Measurements from ENCODE around the gene CMTM7. TPM values are rescaled to one million over a fixed set of nuclear protein-coding genes. Genes with fewer than 3 reads are reported as not detected.

CMTM7 gene
- total RNA-seq, 1 donor from 2014 or later = 0.41 TPM

DNA sequence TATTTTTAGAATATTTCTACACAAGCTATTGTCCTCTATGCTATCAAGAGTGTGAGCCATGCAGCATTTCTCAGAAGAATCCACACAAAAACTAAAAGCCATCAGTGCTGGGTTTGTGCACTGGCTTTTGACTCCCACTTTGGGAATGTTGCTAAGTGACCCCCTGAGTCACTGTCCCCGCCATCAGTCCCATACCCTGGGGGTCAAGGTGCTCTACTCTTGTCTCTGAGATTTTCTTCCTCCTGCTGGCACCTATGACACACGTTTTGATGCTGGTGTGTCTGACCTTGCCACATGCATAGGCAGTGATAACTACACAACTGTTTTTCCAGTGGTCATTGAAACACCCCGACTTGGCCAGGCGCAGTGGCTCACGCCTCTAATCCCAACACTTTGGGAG is 19.8 kb downstream of the CMTM7 start:
- FAIRE-seq (no peak), DNase-seq (ENCODE audit: low spot score in 2 of 2) (no peak)

DNA sequence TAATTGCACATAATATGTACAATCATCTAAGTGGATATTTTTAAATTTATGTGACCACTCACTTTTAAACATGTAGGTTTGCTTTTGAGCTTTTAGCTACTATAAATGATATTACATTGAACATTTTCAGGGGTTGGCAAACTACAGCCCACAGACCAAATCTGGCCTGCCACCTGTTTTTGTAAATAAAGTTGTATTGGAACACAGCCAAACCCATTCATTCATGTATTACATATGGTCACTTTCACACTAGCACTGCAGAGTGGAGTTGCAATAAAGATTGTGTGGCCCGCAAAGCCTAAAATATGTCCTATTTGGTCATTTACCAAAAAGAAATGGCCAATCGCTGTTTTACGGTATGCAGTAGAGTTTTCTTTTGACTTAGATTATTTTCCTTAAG is 21.2 kb downstream of the CMTM7 start:
- FAIRE-seq = no peak

DNA sequence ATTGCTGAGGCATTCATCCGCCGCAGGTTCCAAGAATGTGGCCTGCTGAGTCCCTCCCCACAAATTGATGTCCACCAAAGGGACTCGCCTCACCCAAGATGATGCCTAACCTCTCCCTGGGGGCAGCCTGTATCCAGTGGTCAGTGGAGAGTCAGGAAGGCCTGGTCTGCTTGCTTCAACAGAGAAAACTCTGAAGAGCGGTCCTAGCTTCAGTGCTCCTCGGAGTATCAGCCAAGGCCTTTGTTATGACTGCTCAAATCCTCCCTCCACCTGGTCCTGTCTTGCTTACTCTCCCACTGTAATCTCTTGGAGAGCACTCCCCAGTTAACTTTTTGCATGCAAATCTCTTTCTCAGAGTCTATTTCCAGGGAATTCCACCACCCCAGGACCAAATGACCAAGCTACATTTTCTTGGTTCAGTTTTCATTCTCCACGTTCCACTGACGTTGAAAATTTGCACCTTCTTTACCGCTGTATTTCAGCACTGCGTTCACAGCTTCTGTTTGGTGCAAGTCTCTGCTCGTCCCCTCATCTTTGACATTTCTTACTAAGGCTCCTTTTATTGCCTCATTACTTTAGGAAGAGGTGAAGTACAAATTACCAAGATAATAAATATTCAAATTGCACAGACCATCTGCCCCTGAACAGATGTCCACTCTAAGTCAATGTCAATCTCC is 22.3 kb downstream of the CMTM7 start:
- DNase-seq (ENCODE audit: low spot score in 2 of 2) = no peak

More for the DNA sequence above, 21.2 kb downstream of the CMTM7 start:
- no peak for DNase-seq (ENCODE audit: low spot score in 2 of 2)

DNA sequence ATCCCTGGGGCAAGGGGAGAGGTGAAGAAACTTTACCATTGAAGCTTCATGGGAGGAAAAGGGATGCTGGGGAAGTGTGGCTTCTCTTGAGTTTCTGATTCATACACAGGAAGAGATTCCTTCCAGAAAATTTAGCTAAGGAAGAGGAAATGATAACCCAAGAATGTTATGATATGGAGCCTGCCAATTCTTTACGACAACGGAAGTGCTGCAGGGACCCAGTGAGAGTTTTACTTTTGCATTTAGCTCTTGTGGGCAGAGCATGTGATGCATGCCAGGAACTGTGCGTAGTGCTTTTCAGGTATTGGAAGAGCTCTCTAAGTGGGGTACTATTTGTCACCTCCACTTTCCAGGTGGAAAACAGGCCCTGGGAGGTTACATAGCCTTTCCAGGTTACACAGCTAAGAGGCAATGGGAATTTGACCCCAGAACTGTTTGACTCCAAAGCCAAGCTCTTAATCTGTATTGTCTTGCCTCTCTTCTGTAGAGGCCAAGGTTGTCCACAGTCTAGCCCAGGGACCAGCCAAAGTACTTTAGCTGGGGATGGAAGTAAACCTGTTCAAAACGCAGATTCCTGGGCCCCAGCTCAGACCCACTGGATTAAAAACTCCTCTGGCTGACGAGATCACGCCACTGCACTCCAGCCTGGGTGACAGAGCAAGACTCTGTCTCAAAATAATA is 23.0 kb downstream of the CMTM7 start:
- FAIRE-seq (no peak), DNase-seq (ENCODE audit: low spot score in 2 of 2) (no peak)

More for the DNA sequence above, 22.3 kb downstream of the CMTM7 start:
- FAIRE-seq = no peak

DNA sequence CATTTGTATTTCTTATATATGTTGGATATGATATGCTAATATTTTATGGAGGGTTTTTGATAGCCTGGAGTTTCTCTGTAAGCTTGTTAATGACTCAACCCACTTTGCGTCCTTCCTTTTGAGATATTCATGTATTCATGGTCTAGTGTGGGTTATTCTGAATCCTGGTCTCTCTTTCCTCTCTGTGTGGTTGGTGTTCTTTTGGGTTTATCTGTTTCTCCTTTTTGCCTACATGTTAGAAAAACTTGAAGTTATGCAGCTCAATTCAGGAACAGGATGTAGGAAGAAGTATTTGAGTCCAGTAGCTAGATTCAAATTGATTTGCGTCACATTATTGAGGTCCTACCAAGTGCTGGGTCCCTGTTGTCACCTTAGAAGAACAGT is 28.1 kb downstream of the CMTM7 start:
- no peak for FAIRE-seq

DNA sequence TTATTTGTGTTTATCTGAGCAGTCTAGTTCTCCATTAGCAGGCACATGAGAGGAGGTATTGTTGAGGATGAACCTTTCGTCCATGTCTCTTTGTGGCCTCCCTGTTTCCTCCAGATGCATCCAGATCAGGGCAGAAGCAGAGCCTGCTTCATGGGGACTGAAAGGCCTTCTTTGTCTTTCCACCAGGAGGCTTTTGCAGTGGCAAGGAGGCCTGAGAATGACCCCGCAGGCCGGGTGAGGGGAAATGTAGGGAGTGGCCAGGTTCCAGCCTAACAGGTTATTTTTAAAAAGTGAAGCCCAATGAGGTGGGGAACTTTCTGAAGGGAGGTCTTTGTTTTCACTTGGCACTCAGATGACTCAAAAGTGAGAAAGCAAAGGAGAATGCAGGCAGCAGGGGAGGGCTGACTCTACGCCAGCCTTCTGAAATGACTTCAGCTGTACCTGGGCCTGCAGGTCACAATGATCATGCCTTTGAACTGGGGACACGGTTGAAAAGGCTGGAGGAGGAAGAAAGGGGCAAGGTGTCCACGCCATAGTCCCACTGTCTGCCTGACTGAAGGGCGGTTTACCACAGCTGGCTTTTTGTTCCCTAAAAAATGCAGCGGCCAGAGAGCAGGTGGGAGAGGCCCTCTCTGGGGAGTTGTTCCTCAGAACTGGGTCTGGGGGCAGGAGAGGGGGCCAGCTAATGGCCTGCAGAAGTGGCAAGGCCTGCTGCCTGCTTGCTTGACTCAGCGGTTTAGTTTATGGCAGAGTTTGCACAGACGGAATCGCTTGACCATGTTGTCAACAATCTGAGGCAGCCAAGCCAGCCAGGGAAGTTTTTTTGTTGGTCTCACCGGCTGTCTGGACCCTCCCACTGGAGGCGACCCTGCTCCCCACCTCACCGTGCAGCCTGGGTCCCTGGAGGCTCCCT is 28.7 kb downstream of the CMTM7 start:
- FAIRE-seq (no peak), DNase-seq (ENCODE audit: low spot score in 2 of 2) (no peak)

More for the DNA sequence above, 28.1 kb downstream of the CMTM7 start:
- no peak for DNase-seq (ENCODE audit: low spot score in 2 of 2)

DNA sequence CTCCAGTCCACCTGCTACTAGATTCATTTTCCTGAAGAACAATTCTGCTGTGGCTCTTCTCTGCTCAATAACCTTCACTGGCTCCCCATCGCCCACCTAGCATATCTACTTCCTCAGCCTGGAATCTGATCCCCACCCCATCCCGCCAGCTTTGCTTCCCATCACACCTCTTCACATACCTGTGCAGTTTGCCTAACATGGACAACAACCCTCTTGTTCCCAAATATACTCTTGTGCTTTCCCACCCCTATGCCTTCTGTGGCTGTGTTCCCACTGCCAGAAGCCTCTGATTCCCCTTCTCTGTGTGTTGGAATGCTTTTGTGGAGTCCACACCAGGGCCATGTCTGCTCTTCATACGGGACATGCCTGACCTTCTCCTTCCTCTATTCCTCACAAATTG is 29.5 kb downstream of the CMTM7 start:
- DNase-seq (ENCODE audit: low spot score in 2 of 2) (no peak), FAIRE-seq (no peak)

DNA sequence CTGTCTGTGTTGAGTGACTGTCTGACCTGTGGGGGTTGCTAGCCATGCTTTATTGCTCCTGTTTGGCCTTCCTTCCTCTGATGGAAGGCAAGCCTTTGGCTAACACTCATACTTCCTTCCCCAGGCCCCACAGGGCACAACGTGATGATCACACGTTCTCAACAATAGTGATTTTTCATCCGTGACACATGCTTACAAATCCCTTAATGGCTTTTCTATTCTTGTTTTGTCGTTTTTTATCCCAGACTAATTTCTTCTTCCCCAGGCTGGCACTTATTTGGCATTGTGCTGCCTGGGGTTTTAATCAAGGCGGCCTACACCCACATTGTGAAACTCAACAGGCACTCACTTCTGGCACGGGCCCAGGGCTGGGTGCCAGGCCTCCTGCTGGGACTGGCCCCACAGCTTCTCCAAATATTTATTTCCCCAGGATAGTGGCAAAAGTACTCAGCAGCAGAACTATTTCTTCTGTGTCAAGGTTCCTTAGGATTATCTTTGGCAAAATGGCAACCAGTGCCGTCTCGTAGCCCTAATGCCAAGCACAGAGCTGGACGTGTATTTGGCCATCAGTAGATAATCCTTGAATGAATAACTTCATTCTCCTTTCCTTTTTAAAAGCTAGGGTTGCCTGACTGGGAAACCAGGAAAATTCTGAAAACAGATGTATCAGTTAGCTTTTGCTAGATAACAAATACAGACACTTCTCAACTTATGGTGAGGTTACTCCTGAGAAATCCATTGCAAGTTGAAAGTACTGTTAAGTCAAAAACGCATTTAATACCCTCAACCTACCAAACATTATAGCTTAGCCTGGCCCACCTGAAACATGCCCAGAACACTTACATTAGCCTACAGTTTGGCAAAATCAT is 30.6 kb downstream of the CMTM7 start:
- no peak for DNase-seq (ENCODE audit: low spot score in 2 of 2)
- FAIRE-seq = no peak

DNA sequence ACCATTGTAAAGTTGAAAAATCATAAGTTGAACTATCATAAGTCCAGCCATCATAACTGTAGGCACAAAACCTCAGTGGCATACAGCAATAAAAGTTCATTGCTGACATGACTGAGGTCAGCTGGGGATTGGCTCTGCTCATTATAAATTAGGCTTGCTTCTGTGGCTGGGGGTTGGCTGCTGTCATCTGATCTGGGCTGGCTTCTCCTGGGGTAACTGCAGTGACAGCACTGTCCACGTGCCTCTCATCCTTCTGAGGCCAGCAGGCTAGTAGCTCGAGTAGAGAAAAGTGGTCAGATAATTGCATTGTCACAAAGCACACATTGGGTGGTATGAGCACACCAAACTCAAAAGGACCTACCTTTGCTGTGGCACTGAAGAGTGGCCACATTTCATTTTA is 31.3 kb downstream of the CMTM7 start:
- FAIRE-seq (no peak), DNase-seq (ENCODE audit: low spot score in 2 of 2) (no peak)

DNA sequence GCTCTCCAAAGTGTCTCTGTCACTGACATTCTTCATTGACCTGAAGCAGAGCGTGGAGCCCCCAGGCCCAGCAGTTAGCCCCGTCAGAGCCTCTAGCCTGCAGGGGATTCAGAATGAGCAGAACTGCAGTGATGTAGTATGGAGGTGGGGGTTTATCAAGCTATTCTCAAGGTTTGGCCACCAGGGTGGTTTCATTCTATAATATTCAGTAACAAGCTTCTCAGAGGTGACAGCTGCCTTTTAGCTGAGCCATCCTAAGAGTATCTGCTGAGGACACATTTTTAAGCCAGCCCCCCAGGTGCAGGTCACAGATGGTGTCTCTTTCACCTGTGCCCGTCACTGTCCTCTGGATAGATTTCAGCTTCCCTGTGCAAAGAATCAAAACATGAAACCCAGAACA is 31.9 kb downstream of the CMTM7 start:
- no peak for DNase-seq (ENCODE audit: low spot score in 2 of 2)
- no peak for FAIRE-seq

DNA sequence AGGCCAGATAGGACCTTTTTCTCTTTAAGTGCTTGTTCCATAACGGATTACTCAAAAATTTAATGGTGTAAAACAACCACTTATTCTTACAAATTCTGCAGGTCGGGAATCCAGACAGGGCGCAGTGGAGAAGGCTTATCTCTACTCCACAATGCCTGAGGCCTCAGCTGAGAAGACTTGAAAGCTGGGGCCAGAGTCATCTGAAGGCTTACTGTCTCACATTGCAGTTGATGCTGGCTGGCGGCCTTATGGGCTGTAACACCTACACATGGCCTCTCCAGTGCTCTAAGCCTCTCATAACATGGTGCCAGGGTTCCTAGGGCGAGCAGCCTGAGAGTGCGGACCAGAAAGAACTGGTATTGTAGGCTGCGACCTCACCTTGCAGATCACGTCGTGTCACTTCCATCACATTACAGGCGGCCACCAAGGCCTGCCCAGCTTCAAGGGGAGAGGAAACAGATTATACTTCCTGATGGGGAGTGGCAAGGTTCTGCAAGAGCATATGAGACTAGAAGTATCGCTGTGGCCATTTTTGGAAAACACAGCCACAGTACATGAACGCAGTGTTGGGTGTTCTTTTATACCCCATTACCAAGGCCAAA is 32.4 kb downstream of the CMTM7 start:
- DNase-seq (ENCODE audit: low spot score in 2 of 2) (no peak), FAIRE-seq (no peak)

DNA sequence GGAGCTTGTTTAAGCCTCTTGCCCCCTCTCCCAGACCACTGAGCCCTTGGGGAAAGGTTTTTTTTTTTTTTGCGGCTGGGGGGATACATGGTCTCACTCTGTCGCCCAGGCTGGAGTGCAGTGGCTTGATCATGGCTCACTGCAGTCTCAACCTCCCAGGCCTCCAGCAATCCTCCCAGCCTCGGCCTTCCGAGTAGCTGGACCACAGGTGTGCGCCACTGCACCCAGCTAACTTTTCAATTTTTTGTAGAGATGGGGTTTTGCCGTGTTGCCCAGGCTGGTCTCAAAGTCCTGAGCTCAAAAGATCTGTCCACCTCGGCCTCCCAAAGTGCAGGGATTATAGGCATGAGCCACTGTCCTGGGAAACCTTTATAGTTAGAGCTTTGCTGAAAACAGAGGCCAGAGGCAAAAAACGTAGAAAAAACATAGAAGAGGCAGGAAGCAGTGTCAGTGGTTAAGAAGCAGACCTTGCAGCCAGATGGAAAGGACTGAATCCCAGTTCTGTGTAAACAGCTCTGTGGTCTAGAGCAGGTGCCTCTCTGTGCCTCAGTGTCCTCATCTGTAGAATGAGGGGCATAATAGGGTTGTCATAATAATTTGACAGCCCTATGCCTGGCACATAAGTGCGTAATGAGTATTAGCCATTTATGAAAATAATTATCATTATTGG is 33.1 kb downstream of the CMTM7 start:
- DNase-seq (ENCODE audit: low spot score in 2 of 2) = no peak

DNA sequence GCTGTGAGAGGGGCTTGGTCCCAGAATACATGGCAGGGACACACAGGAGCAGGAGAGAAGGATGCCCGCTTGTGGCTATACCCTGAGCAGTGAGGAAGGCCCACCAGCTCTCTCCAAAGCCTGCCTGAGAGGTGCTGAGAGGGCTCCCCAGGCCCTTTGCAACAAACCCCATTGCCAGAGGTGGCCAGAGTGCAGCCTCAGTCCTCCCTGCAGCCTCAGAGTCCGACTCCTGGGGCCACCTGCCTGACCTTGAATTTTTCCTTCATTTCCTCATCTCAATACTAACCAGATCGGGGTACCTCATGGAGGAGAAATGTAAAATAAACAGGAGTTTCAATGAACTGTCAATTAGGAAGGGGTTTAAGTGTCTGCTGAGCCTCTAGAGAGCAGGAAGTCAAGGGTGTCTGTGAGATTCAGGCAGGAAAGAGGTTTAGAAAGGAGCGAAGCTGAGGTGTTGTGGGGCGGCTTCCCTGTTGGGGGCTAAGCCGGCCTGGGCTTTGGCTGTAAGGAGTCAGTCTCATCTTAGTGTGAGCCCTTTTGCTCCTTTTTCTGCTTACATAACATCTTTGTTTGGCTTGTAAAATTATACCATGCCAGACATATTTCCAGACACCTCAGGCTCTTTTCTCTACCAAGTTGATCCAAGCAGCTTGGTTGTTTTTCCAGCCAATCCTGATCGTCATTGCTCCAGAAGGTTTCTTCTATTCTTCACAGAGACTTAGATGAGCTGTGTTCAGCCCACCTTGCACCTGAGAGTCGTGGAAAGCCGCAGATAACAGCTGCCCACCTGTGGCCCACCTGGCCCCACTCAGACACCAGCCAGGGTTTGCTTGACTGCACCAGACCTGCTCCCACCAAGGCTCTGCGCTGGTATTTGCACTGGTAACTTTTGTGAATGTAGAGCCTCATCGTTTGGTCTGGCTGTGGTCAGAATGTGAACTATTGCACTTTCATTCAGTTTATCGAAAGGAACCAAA is 36.7 kb downstream of the CMTM7 start:
- DNase-seq (ENCODE audit: low spot score in 2 of 2) = no peak
- no peak for FAIRE-seq

More for the DNA sequence above, 33.1 kb downstream of the CMTM7 start:
- FAIRE-seq = no peak

DNA sequence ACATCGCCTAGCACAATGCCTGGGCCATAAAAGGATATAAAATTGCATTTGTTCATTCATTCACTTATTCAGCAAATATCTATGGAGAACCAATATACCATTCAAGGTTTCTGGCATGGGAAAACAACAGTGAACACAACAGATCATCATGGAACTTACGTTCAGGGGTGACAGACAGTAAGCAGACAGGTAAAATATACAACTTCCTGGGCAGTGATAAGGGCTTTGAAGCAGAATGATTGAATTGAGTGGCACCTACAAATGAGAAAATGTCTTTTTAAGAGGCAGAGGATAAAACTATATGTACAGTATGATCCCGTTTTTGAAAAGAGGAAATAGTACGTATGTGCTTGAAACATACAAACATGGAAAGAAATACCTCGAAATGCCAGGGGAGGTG is 39.2 kb downstream of the CMTM7 start:
- FAIRE-seq = no peak
- DNase-seq (ENCODE audit: low spot score in 2 of 2) = no peak

DNA sequence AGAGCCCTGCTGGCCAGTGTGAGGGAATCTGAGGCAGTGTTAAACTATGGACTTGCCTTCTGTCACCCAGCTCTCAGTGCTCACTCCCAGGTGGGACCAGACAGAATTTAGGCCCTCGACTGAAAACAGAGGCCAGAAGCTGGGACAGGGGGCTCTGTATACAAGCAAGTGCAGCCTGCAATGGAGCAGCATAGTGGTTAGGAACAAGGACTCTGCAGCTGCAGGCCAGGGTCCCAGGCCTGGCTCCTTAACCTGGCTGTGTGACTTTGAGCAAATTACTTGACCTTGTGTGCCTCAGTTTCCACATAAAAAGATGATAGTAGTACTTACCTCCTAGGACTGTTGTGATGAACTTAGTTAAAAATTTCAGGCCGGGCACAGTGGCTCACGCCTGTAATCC is 39.8 kb downstream of the CMTM7 start:
- DNase-seq (ENCODE audit: low spot score in 2 of 2) = no peak
- FAIRE-seq = no peak

DNA sequence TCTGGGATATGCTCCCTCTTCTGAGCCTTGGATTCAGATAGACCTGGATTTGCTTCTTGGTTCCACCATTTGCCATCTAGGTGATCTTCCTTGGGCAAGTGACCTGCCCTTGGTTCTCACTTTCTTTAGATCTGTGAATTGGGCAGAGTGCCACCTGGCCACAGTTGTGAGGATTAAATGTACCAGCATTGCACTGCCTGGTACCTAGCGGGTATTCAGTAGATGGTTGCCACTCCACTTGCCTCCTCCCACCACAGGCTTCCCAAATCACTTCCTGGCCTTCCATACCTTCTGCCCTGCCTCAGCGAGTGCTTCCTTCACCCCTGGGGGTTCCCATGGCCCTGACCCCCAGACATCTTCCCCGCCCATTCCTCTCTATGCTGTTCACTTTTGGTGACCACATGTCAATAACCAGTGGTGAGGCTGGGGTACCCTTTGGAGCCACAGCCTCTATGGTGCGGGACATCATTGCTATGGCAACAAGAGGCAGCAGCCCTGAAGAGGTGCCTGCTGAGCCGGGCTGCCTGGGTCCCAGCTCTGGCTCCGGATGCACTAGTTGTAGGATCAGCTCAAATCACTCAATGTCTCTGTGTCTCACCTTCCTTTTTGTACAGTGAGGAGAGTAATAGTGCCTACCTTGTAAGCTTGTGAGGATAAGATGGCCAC is 40.5 kb downstream of the CMTM7 start:
- FAIRE-seq (no peak), DNase-seq (ENCODE audit: low spot score in 2 of 2) (no peak)

DNA sequence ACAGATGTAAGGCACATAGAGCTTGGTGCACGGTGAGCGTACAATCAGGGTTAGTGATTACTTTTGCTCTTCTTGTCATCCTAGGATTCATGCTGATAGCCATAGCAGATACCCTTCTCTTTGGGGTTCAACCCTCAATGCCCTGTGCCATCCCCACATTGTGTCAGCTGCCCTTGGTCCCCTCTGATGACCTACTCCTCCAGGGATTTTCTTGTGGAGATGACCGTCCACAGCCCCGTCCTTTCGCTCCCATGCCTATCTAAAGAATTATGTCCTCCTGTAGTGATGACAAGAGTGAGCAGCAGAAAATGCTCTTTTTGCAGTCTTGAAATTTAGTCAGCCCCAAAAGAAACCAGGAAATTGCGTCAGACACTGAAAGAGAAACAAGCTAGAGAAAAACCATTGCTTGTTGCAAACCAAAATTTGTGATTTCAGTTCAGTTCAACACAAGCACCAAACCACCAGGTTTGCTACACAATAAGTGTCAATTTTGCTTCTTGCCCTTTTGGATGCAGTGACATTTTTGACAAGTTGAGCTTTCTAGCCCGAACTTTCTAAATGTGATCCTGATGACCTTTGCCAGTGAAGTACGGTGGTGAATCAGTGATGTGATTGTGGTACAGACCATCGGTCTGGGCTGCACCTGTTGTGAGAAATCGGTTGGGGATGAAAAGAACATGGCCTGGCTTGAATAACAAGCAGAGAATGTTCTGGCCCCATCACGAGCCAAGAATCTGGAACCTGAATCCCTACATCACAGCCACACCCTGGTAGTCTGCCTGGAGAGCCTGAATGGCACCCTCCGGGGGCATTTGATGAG is 41.3 kb downstream of the CMTM7 start:
- DNase-seq (ENCODE audit: low spot score in 2 of 2) (no peak), FAIRE-seq (no peak)

All from frontal cortex (tissue), 4 donors.